ENCODE measurements around the gene SPEF1.
A peak's percentile ranks its signal among the peaks of the same experiment; 100 is the strongest.

Gene SPEF1

GRCh38 chr20:3755814-3756480, 25.3 kb downstream of the SPEF1 start:
- Histone ChIP-seq H3K9me3 (ENCODE audit: control insufficient read depth in 1 of 2, low read length in 2 of 2) (no peaks in the 10 kb centered on the region), H3K27me3 (ENCODE audit: control insufficient read depth in 1 of 2, insufficient read depth in 2 of 2, low read length in 2 of 2) (no peaks in the 10 kb centered on the region), H3K36me3 (ENCODE audit: control insufficient read depth in 1 of 2, insufficient read depth in 2 of 2, low read length in 2 of 2) (peaks cover 8 to 22% of the 10 kb centered on the region in 2 donors), H3K9ac (ENCODE audit: low read depth in 1 of 2, low read length in 2 of 2) (no peak overlapping the region), H3K4me3 (ENCODE audit: low read depth in 1 of 2, low read length in 2 of 2) (no peak overlapping the region), H3K4me1 (ENCODE audit: control insufficient read depth in 1 of 2, insufficient read depth in 2 of 2, low read length in 2 of 2) (peaks cover 7% of the 10 kb centered on the region in 2 donors), H3K27ac (ENCODE audit: low read depth, low read length) (no peak overlapping the region)

GRCh38 chr20:3755269-3755668, 26.0 kb downstream of the SPEF1 start:
- Histone ChIP-seq H3K27ac (ENCODE audit: low read depth, low read length) (no peak overlapping the region), H3K27me3 (ENCODE audit: control insufficient read depth in 1 of 2, insufficient read depth in 2 of 2, low read length in 2 of 2) (peaks cover 0 to 3% of the 10 kb centered on the region in 2 donors), H3K9ac (ENCODE audit: low read depth in 1 of 2, low read length in 2 of 2) (no peak overlapping the region), H3K36me3 (ENCODE audit: control insufficient read depth in 1 of 2, insufficient read depth in 2 of 2, low read length in 2 of 2) (peaks cover 8 to 22% of the 10 kb centered on the region in 2 donors), H3K4me1 (ENCODE audit: control insufficient read depth in 1 of 2, insufficient read depth in 2 of 2, low read length in 2 of 2) (peaks cover 7% of the 10 kb centered on the region in 2 donors), H3K9me3 (ENCODE audit: control insufficient read depth in 1 of 2, low read length in 2 of 2) (no peaks in the 10 kb centered on the region), H3K4me3 (ENCODE audit: low read depth in 1 of 2, low read length in 2 of 2) (no peak overlapping the region)

- H3K27me3 ChIP-seq (ENCODE audit: control insufficient read depth in 1 of 2, insufficient read depth in 2 of 2, low read length in 2 of 2): peaks cover 0 to 3% of the 10 kb centered on the region in 2 donors
- H3K9me3 ChIP-seq (ENCODE audit: control insufficient read depth in 1 of 2, low read length in 2 of 2): no peaks in the 10 kb centered on the region
- no peak overlapping the region for H3K9ac ChIP-seq (ENCODE audit: low read depth in 1 of 2, low read length in 2 of 2)
- peaks cover 8 to 19% of the 10 kb centered on the region in 2 donors for H3K36me3 ChIP-seq (ENCODE audit: control insufficient read depth in 1 of 2, insufficient read depth in 2 of 2, low read length in 2 of 2)
- no peak overlapping the region for H3K27ac ChIP-seq (ENCODE audit: low read depth, low read length)
- no peak overlapping the region for H3K4me3 ChIP-seq (ENCODE audit: low read depth in 1 of 2, low read length in 2 of 2)
- H3K4me1 ChIP-seq (ENCODE audit: control insufficient read depth in 1 of 2, insufficient read depth in 2 of 2, low read length in 2 of 2): peaks cover 10 to 16% of the 10 kb centered on the region in 2 donors
Measured at GRCh38 chr20:3754276-3754630, 27.0 kb downstream of the SPEF1 start.

GRCh38 chr20:3753501-3754275, 27.6 kb downstream of the SPEF1 start:
- Histone ChIP-seq H3K9me3 (ENCODE audit: control insufficient read depth in 1 of 2, low read length in 2 of 2) (no peaks in the 10 kb centered on the region), H3K27me3 (ENCODE audit: control insufficient read depth in 1 of 2, insufficient read depth in 2 of 2, low read length in 2 of 2) (peaks cover 0 to 3% of the 10 kb centered on the region in 2 donors), H3K4me1 (ENCODE audit: control insufficient read depth in 1 of 2, insufficient read depth in 2 of 2, low read length in 2 of 2) (peaks cover 12 to 21% of the 10 kb centered on the region in 2 donors), H3K4me3 (ENCODE audit: low read depth in 1 of 2, low read length in 2 of 2) (no peak overlapping the region), H3K27ac (ENCODE audit: low read depth, low read length) (no peak overlapping the region), H3K9ac (ENCODE audit: low read depth in 1 of 2, low read length in 2 of 2) (no peak overlapping the region), H3K36me3 (ENCODE audit: control insufficient read depth in 1 of 2, insufficient read depth in 2 of 2, low read length in 2 of 2) (peaks cover 8 to 14% of the 10 kb centered on the region in 2 donors)

- H3K36me3 ChIP-seq (ENCODE audit: control insufficient read depth in 1 of 2, insufficient read depth in 2 of 2, low read length in 2 of 2): peaks cover 6 to 8% of the 10 kb centered on the region in 2 donors
- no peak overlapping the region for H3K27ac ChIP-seq (ENCODE audit: low read depth, low read length)
- no peak overlapping the region for H3K9ac ChIP-seq (ENCODE audit: low read depth in 1 of 2, low read length in 2 of 2)
Measured at GRCh38 chr20:3753098-3753497, 28.1 kb downstream of the SPEF1 start.

GRCh38 chr20:3752386-3752759, 28.9 kb downstream of the SPEF1 start:
- Histone ChIP-seq H3K9ac (ENCODE audit: low read depth in 1 of 2, low read length in 2 of 2) (peak overlapping the region in 1 of 2 donors; percentile 2), H3K27me3 (ENCODE audit: control insufficient read depth in 1 of 2, insufficient read depth in 2 of 2, low read length in 2 of 2) (peaks cover 0 to 3% of the 10 kb centered on the region in 2 donors), H3K27ac (ENCODE audit: low read depth, low read length) (no peak overlapping the region), H3K4me3 (ENCODE audit: low read depth in 1 of 2, low read length in 2 of 2) (peak overlapping the region; percentile 46 to 58), H3K36me3 (ENCODE audit: control insufficient read depth in 1 of 2, insufficient read depth in 2 of 2, low read length in 2 of 2) (peaks cover 4 to 6% of the 10 kb centered on the region in 2 donors), H3K4me1 (ENCODE audit: control insufficient read depth in 1 of 2, insufficient read depth in 2 of 2, low read length in 2 of 2) (peaks cover 25 to 33% of the 10 kb centered on the region in 2 donors), H3K9me3 (ENCODE audit: control insufficient read depth in 1 of 2, low read length in 2 of 2) (no peaks in the 10 kb centered on the region)

More at GRCh38 chr20:3753098-3753497, 28.1 kb downstream of the SPEF1 start:
- Histone ChIP-seq H3K9me3 (ENCODE audit: control insufficient read depth in 1 of 2, low read length in 2 of 2) (no peaks in the 10 kb centered on the region), H3K27me3 (ENCODE audit: control insufficient read depth in 1 of 2, insufficient read depth in 2 of 2, low read length in 2 of 2) (peaks cover 0 to 3% of the 10 kb centered on the region in 2 donors), H3K4me3 (ENCODE audit: low read depth in 1 of 2, low read length in 2 of 2) (no peak overlapping the region), H3K4me1 (ENCODE audit: control insufficient read depth in 1 of 2, insufficient read depth in 2 of 2, low read length in 2 of 2) (peaks cover 18 to 27% of the 10 kb centered on the region in 2 donors)

GRCh38 chr20:3751675-3752385, 29.4 kb downstream of the SPEF1 start:
- Histone ChIP-seq H3K27ac (ENCODE audit: low read depth, low read length) (peak overlapping the region; percentile 18), H3K27me3 (ENCODE audit: control insufficient read depth in 1 of 2, insufficient read depth in 2 of 2, low read length in 2 of 2) (peaks cover 0 to 3% of the 10 kb centered on the region in 2 donors), H3K4me3 (ENCODE audit: low read depth in 1 of 2, low read length in 2 of 2) (peak overlapping the region; percentile 46 to 58), H3K4me1 (ENCODE audit: control insufficient read depth in 1 of 2, insufficient read depth in 2 of 2, low read length in 2 of 2) (peaks cover 30 to 37% of the 10 kb centered on the region in 2 donors), H3K9me3 (ENCODE audit: control insufficient read depth in 1 of 2, low read length in 2 of 2) (no peaks in the 10 kb centered on the region), H3K9ac (ENCODE audit: low read depth in 1 of 2, low read length in 2 of 2) (peak overlapping the region in 1 of 2 donors; percentile 2), H3K36me3 (ENCODE audit: control insufficient read depth in 1 of 2, insufficient read depth in 2 of 2, low read length in 2 of 2) (peaks cover 4 to 6% of the 10 kb centered on the region in 2 donors)

GRCh38 chr20:3751305-3751674, 30.0 kb downstream of the SPEF1 start:
- H3K27ac ChIP-seq (ENCODE audit: low read depth, low read length): no peak overlapping the region
- H3K36me3 ChIP-seq (ENCODE audit: control insufficient read depth in 1 of 2, insufficient read depth in 2 of 2, low read length in 2 of 2): peaks cover 1 to 4% of the 10 kb centered on the region in 2 donors
- peaks cover 0 to 3% of the 10 kb centered on the region in 2 donors for H3K27me3 ChIP-seq (ENCODE audit: control insufficient read depth in 1 of 2, insufficient read depth in 2 of 2, low read length in 2 of 2)
- H3K4me3 ChIP-seq (ENCODE audit: low read depth in 1 of 2, low read length in 2 of 2): peak overlapping the region in 1 of 2 donors; percentile 46
- no peak overlapping the region for H3K9ac ChIP-seq (ENCODE audit: low read depth in 1 of 2, low read length in 2 of 2)
- H3K4me1 ChIP-seq (ENCODE audit: control insufficient read depth in 1 of 2, insufficient read depth in 2 of 2, low read length in 2 of 2): peaks cover 31 to 37% of the 10 kb centered on the region in 2 donors
- no peaks in the 10 kb centered on the region for H3K9me3 ChIP-seq (ENCODE audit: control insufficient read depth in 1 of 2, low read length in 2 of 2)

GRCh38 chr20:3749689-3750531, 31.3 kb downstream of the SPEF1 start:
- Histone ChIP-seq H3K36me3 (ENCODE audit: control insufficient read depth in 1 of 2, insufficient read depth in 2 of 2, low read length in 2 of 2) (peaks cover 0 to 4% of the 10 kb centered on the region in 2 donors), H3K27ac (ENCODE audit: low read depth, low read length) (no peak overlapping the region), H3K9me3 (ENCODE audit: control insufficient read depth in 1 of 2, low read length in 2 of 2) (no peaks in the 10 kb centered on the region), H3K4me1 (ENCODE audit: control insufficient read depth in 1 of 2, insufficient read depth in 2 of 2, low read length in 2 of 2) (peaks cover 31 to 37% of the 10 kb centered on the region in 2 donors), H3K9ac (ENCODE audit: low read depth in 1 of 2, low read length in 2 of 2) (no peak overlapping the region), H3K27me3 (ENCODE audit: control insufficient read depth in 1 of 2, insufficient read depth in 2 of 2, low read length in 2 of 2) (peaks cover 0 to 3% of the 10 kb centered on the region in 2 donors), H3K4me3 (ENCODE audit: low read depth in 1 of 2, low read length in 2 of 2) (no peak overlapping the region)

All from duodenal mucosa (tissue), 2 donors.